Measurements from ENCODE around the gene TIMM22. TPM values are rescaled to one million over a fixed set of nuclear protein-coding genes. Genes with fewer than 3 reads are reported as not detected.

TIMM22 gene
- total RNA-seq, 1 donor from 2014 or later, result 10.3 TPM

GRCh38 chr17:1029196-1029921, 32.4 kb downstream of the TIMM22 start:
- H3K36me3 Mint-ChIP-seq (ENCODE audit: low read depth), result peaks cover 7% of the 10 kb centered on the region
- peak overlapping the region; percentile 41 for H3K27ac Mint-ChIP-seq (ENCODE audit: unreplicated experiment)
- H3K9me3 Mint-ChIP-seq (ENCODE audit: low read depth), result no peaks in the 10 kb centered on the region
- H3K4me3 Mint-ChIP-seq (ENCODE audit: unreplicated experiment), result no peak overlapping the region
- H3K4me1 Mint-ChIP-seq (ENCODE audit: low read depth), result peaks cover 27% of the 10 kb centered on the region
- no peaks in the 10 kb centered on the region for H3K27me3 Mint-ChIP-seq (ENCODE audit: low read depth)
- no peak for TF ChIP-seq CTCF (IDR thresholded peaks at IDR 0.05)
- DNase-seq (ENCODE audit: low spot score), result no peak

GRCh38 chr17:1029922-1030644, 33.2 kb downstream of the TIMM22 start:
- no peak for DNase-seq (ENCODE audit: low spot score)
- H3K27me3 Mint-ChIP-seq (ENCODE audit: low read depth), result no peaks in the 10 kb centered on the region
- no peak overlapping the region for H3K4me3 Mint-ChIP-seq (ENCODE audit: unreplicated experiment)
- peaks cover 7% of the 10 kb centered on the region for H3K36me3 Mint-ChIP-seq (ENCODE audit: low read depth)
- H3K27ac Mint-ChIP-seq (ENCODE audit: unreplicated experiment), result no peak overlapping the region
- TF ChIP-seq CTCF (IDR thresholded peaks at IDR 0.05), result no peak
- H3K9me3 Mint-ChIP-seq (ENCODE audit: low read depth), result no peaks in the 10 kb centered on the region
- H3K4me1 Mint-ChIP-seq (ENCODE audit: low read depth), result peaks cover 27% of the 10 kb centered on the region

- Mint-ChIP-seq H3K9me3 (ENCODE audit: low read depth) (no peaks in the 10 kb centered on the region), H3K27me3 (ENCODE audit: low read depth) (no peaks in the 10 kb centered on the region), H3K4me3 (ENCODE audit: unreplicated experiment) (no peak overlapping the region), H3K27ac (ENCODE audit: unreplicated experiment) (no peak overlapping the region), H3K4me1 (ENCODE audit: low read depth) (peaks cover 25% of the 10 kb centered on the region), H3K36me3 (ENCODE audit: low read depth) (peaks cover 7% of the 10 kb centered on the region)
- TF ChIP-seq CTCF (IDR thresholded peaks at IDR 0.05), result no peak
- no peak for DNase-seq (ENCODE audit: low spot score)
Measured at GRCh38 chr17:1030684-1031532, 34.0 kb downstream of the TIMM22 start.

- Mint-ChIP-seq H3K4me3 (ENCODE audit: unreplicated experiment) (no peak overlapping the region), H3K36me3 (ENCODE audit: low read depth) (peaks cover 7% of the 10 kb centered on the region)
Measured at GRCh38 chr17:1031711-1032110, 34.8 kb downstream of the TIMM22 start.

More at GRCh38 chr17:1031711-1032110, 34.8 kb downstream of the TIMM22 start:
- Mint-ChIP-seq H3K4me1 (ENCODE audit: low read depth) (peaks cover 26% of the 10 kb centered on the region), H3K9me3 (ENCODE audit: low read depth) (no peaks in the 10 kb centered on the region), H3K27me3 (ENCODE audit: low read depth) (no peaks in the 10 kb centered on the region), H3K27ac (ENCODE audit: unreplicated experiment) (no peak overlapping the region)
- DNase-seq (ENCODE audit: low spot score), result no peak
- TF ChIP-seq CTCF (IDR thresholded peaks at IDR 0.05), result no peak

All from chondrocyte (in vitro differentiated cells).